Right atrium auricular region (tissue), 2 donors: ENCODE measurements around the gene CCNG2. TPM values are rescaled to one million over a fixed set of nuclear protein-coding genes. Genes with fewer than 3 reads are reported as not detected.

ENCODE experiments used
- DNase-seq: peaks from one replicate; pipeline ENCODE4 v3.0.0-alpha.2; 2019; ENCODE audit warnings: low spot score
- H3K27ac ChIP-seq, 2 donors: fragments of 200-600 bp; sonication (generic); 1 replicate in 1 of 2; 2 replicates in 1 of 2; pipeline ENCODE4 v1.5.1; 2016 to 2019
- H3K27me3 ChIP-seq, 2 donors: fragments of 200-600 bp; sonication (generic); one replicate each; pipeline versions ENCODE4 v1.5.1 to v1.6.0; 2017 to 2019
- H3K36me3 ChIP-seq: fragments of 200-600 bp; sonication (generic); one replicate; pipeline ENCODE4 v1.5.1; 2016
- H3K4me1 ChIP-seq, 2 donors: fragments of 200-600 bp; sonication (generic); one replicate each; pipeline versions ENCODE4 v1.5.1 to v1.6.0; 2017 to 2019
- H3K4me3 ChIP-seq, 2 donors: fragments of 200-600 bp; sonication (generic); 1 replicate in 1 of 2; 2 replicates in 1 of 2; pipeline ENCODE4 v1.5.1; 2017 to 2019; ENCODE audit warnings: mild to moderate bottlenecking in 1 of 2, moderate library complexity in 1 of 2
- H3K9me3 ChIP-seq, 2 donors: fragments of 200-600 bp; sonication (generic); one replicate each; pipeline ENCODE4 v1.5.1; 2019
- CTCF ChIP-seq, 2 donors: fragments of 200-600 bp; sonication (generic); IDR thresholded peaks; one replicate each; pipeline ENCODE4 v1.5.1; 2019; ENCODE audit warnings: antibody characterized with exemption in 2 of 2
- total RNA-seq, 2 donors: library from RNA; depleted of rRNA; stranded (reverse); fragments of >200 nt; gene quantifications; one replicate each; pipeline ENCODE4 v1.1.0, GENCODE V29; 2016

Gene CCNG2
- total RNA-seq, 2 donors from 2014 or later: 6.2 to 7.8 TPM

- TF ChIP-seq CTCF (IDR thresholded peaks at IDR 0.05): no peak
- Histone ChIP-seq H3K27me3 (no peaks in the 10 kb centered on the region), H3K4me1 (no peaks in the 10 kb centered on the region), H3K4me3 (no peak overlapping the region), H3K27ac (no peak overlapping the region), H3K36me3 (no peaks in the 10 kb centered on the region), H3K9me3 (no peaks in the 10 kb centered on the region)
- no peak for DNase-seq
Observed at GRCh38 chr4:77121736-77122240, 35.2 kb upstream of the CCNG2 start.

- no peaks in the 10 kb centered on the region for H3K4me1 ChIP-seq
- no peak for TF ChIP-seq CTCF (IDR thresholded peaks at IDR 0.05)
- H3K36me3 ChIP-seq: no peaks in the 10 kb centered on the region
- H3K27me3 ChIP-seq: no peaks in the 10 kb centered on the region
- H3K4me3 ChIP-seq: no peak overlapping the region
- no peaks in the 10 kb centered on the region for H3K9me3 ChIP-seq
- no peak for DNase-seq
- H3K27ac ChIP-seq: no peak overlapping the region
Observed at GRCh38 chr4:77122656-77123055, 34.4 kb upstream of the CCNG2 start.

- Histone ChIP-seq H3K27me3 (no peaks in the 10 kb centered on the region), H3K4me1 (peaks cover 0 to 5% of the 10 kb centered on the region in 2 donors), H3K27ac (no peak overlapping the region), H3K36me3 (no peaks in the 10 kb centered on the region), H3K4me3 (no peak overlapping the region), H3K9me3 (no peaks in the 10 kb centered on the region)
- TF ChIP-seq CTCF (IDR thresholded peaks at IDR 0.05): no peak
- no peak for DNase-seq
Observed at GRCh38 chr4:77123411-77123810, 33.6 kb upstream of the CCNG2 start.

- H3K9me3 ChIP-seq: no peaks in the 10 kb centered on the region
- no peak overlapping the region for H3K4me3 ChIP-seq
- H3K27me3 ChIP-seq: no peaks in the 10 kb centered on the region
- no peak overlapping the region for H3K27ac ChIP-seq
- peaks cover 0 to 6% of the 10 kb centered on the region in 2 donors for H3K4me1 ChIP-seq
- no peaks in the 10 kb centered on the region for H3K36me3 ChIP-seq
- DNase-seq: no peak
- no peak for TF ChIP-seq CTCF (IDR thresholded peaks at IDR 0.05)
Observed at GRCh38 chr4:77124576-77124975, 32.4 kb upstream of the CCNG2 start.

GRCh38 chr4:77125961-77126360 is 31.0 kb upstream of the CCNG2 start:
- H3K9me3 ChIP-seq: peaks cover 0 to 8% of the 10 kb centered on the region in 2 donors
- H3K4me3 ChIP-seq: no peak overlapping the region
- no peak for DNase-seq
- no peak overlapping the region for H3K27ac ChIP-seq
- TF ChIP-seq CTCF (IDR thresholded peaks at IDR 0.05): no peak
- H3K4me1 ChIP-seq: peaks cover 0 to 6% of the 10 kb centered on the region in 2 donors
- no peaks in the 10 kb centered on the region for H3K27me3 ChIP-seq
- H3K36me3 ChIP-seq: no peaks in the 10 kb centered on the region

GRCh38 chr4:77126809-77127208 is 30.2 kb upstream of the CCNG2 start:
- no peak for TF ChIP-seq CTCF (IDR thresholded peaks at IDR 0.05)

More at GRCh38 chr4:77126809-77127208, 30.2 kb upstream of the CCNG2 start:
- Histone ChIP-seq H3K9me3 (peaks cover 0 to 8% of the 10 kb centered on the region in 2 donors), H3K4me1 (peaks cover 0 to 6% of the 10 kb centered on the region in 2 donors), H3K27ac (no peak overlapping the region), H3K36me3 (no peaks in the 10 kb centered on the region), H3K4me3 (no peak overlapping the region), H3K27me3 (no peaks in the 10 kb centered on the region)
- DNase-seq: no peak
